T follicular helper cell (primary cell): ENCODE data around the gene GAK.

ENCODE experiments used
- DNase-seq: peaks from one replicate; pipeline ENCODE4 v3.0.0-alpha.2; 2020; ENCODE audit warnings: low read depth

The GAK gene

DNA sequence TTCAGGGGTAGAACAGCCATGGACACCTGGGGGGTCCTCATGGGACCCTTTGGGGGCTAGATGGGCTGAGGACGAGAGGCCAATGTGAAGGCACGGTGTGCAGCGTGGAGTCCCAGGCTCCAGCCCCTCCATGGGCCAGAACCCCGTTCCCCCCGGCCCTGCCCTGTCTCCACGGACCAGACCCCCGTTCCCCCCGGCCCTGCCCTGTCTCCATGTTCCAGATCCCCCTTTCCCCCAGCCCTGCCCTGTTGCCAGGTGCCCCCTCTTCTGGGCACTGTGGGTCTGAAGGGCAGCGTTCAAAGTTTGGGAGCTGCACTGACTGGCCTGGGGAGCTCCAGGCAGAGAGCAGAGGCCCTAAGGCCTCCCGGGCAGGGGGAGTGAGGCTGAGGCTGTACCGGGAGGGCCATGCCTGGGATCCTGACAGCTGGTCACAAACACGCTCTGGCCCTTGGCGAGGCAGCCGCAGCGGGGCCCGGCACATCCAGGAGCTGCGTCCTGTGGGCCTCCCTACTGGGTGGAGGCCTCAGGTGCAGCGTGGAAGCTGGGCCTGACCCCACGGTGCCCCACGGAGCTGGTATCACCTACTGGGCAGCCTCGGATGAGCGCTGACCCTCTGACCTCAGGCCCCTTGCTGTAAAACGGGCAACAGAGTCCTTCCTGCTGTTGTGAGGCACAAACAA, 32.4 kb upstream of the GAK start:
- DNase-seq, result no peak

- no peak for DNase-seq
Observed at GRCh38 chr4:963276-964225, 31.4 kb upstream of the GAK start.

DNA sequence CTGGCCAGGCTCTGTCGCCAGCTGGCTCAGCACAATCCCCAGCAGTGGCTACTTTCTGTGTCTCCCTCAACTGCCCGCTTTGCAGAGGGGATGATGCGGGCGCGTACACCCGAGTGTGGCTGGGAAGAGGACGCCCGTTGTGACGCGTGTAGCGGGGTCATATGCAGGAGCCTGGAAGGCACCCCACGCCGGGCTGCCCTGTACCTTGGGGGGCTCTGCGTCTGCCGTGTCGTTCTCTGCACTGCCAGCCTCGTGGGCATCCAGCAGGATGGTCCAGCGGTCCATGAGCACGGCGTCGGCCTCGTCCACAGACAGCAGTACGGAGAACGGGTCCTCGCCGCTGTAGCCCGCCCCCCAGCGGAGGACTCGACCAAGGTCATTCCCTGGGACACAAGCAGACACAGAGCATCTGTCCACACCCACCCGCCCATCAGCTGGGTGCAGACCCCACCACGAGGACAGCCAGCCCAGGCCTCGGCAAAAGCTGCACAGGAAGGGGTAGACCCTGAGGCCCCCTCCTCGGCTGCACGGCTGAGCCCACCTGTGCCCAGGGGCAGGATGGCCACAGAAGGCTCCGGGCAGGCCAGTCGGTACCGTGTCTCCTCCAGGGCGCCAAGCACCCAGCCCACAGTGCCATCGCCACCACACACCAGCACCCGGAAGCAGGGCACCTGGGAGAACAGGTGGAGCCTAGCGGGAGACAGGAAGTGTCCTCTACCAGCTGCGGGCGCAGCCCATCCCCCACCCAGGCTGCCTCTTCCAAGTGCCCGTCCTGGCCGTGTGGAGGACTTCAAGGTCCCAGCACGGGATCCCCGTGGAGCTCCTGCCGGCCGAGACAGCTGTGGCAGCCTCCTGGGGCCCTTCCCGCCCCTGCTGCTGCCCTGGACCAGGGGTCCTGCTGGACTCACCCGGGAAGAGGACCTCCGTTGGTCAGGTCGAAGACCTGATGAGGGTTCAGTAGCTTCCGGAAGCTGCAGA, 30.4 kb upstream of the GAK start:
- no peak for DNase-seq

DNA sequence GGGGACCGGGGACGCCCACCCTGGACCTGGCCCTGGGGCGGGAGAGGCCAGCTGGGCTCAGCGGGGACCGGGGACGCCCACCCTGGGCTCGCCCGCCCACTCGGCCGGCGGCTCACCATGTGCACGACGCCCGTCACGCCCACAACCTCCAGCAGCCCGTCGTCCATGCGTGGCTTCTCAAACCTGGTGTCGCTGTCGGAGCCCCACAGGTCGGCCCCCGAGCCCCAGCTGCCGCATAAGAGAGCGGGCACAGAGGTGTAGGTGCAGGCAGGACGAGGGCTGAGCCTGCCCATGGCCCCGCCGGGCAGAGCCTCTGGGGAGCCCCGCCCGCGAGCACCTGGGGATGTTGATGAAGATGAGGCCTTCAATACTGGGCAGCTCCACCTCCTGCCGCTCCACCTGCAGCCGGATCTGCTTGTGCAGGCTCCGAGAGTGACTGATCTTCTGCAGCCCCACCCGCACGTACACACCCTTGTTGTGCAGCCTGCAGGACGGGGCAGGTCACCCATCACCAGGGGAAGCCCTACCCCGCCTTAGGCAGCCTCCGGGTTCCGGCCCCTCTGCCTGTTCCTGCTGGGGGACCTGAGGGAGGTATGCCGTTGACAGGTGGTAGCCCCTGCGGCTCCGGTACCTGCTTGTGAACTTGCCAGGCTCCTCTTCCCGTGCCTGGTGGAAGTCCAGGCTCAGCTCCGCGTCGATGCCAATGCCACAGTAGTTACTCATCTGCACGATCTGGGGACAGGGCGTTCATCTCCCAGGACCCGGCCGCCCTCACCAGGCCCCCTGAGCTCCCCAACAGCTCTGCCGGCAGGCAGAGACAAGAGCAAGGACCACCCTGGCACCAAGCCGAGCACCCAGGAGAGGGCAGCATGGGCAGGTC, 29.5 kb upstream of the GAK start:
- no peak for DNase-seq

- DNase-seq, result no peak
Observed at GRCh38 chr4:960636-961350, 28.7 kb upstream of the GAK start.

DNA sequence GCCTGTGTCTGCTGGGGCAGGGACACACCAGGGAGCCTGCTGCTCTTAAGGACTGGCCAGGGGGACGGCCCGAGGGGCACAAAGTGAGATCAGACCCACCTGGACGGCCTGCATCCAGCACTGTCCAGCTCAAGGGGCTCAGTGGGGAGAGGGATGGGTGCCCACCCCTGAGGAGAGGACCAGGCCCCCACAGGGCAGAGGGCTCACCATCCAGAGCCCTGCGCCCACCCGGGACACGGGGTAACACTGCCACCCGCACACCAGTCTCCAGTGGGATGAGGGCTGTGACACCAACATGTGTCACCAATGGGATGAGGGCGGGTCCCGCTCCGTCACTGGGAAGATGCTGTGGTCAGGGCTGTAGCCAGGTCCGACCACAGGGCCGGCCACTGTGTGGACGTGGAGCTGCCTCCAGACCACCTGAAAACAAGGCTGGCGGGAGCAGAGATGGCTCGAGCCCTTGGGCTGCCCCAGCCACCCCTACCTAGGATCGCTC, 28.1 kb upstream of the GAK start:
- DNase-seq, result no peak

- DNase-seq, result no peak
Observed at GRCh38 chr4:959338-960139, 27.4 kb upstream of the GAK start.

DNA sequence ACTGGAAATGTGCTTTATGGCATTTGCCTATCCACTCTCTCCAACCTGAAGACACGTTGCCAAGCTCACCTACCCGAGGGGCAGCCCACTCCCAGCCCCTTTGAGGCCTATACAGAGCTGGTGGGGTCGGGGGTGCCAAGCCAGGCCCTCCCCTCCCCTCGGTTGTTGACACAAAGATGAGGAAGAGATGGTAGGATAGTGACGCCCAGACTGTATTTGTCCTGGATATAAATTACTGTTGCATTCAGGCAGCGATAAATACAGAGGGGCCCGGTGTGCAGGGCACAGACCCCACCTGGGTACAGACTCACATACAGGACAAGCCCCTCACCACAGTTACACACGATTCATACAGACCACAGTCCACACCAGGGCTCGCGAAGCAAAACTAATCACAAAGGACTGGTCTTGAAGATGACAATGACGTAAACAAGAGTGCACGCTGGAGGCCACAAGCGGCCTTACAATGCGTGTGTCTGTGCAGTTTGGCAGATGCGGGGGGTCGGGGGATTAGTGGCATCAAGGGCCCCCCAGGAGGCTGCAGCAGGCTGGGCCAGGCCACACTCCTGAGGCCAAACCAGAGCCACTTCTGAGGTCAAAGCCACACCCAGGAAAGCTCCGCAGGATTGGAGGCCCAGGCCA, 26.7 kb upstream of the GAK start:
- no peak for DNase-seq

- no peak for DNase-seq
Observed at GRCh38 chr4:958314-958665, 26.2 kb upstream of the GAK start.

- no peak for DNase-seq
Observed at GRCh38 chr4:957581-958313, 25.6 kb upstream of the GAK start.

DNA sequence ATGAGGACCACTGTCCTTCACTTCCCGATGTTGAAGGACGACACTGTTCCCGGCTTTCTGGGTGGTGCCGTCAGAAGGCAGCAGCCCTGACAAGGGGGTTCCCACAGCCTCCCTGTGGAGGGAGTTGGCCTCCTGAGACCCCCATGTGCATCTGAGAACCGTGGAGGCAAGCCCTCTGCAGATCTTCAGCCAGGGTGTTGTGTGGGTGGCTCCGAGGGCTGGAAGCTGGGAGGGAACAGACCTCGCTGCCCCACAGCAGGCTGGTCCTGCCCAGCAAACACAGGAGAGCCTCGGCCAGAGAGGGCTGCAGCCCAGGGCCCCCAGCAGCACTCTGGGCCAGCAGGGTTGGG, 25.1 kb upstream of the GAK start:
- no peak for DNase-seq

GRCh38 chr4:956531-957230, 24.6 kb upstream of the GAK start:
- DNase-seq, result no peak

GRCh38 chr4:955931-956381, 23.8 kb upstream of the GAK start:
- no peak for DNase-seq

DNA sequence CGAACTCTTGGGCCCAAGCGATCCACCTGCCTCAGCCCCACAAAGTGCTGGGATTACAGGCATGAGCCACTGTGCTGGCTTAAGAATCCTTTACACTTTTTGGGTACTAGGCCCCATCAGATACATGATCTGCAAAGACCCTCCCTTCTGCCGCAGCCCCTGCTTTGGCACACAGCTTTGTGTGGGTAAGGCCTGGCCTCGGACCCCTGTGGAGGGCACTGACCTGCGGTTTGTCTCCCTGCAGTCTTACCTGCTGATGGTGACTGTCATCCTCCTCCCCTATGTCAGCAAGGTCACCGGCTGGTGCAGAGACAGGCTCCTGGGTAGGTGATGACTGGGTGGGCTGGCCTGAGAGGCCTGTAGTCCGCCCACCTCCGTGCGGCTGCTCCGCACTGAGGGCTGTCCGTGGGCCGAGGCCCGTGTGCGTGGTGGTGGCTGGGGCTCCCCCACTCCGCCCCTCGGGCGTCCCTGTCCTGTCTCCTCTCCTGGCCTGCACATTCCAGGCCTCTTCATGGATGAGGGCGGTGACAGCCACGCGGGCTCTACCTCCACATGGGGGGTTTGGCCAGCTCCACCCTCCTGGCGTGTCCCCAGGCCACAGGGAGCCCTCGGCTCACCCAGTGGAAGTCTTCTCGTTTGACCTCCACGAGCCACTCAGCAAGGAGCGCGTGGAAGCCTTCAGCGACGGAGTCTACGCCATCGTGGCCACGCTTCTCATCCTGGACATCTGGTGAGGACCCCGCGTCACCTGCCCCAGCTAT, 23.2 kb upstream of the GAK start:
- no peak for DNase-seq

- DNase-seq, result no peak
Observed at GRCh38 chr4:954211-955020, 22.3 kb upstream of the GAK start.

GRCh38 chr4:953574-953915, 21.4 kb upstream of the GAK start:
- DNase-seq, result no peak
